PC-3 (cell line): Measurements from ENCODE around the gene SNCA. TPM values are rescaled to one million over a fixed set of nuclear protein-coding genes. Genes with fewer than 3 reads are reported as not detected.

Experiments
- ATAC-seq: fragments of 200-7000 bp; cut with Tn5 transposase; 2 replicates; pipeline ENCODE4 v1.9.1; 2020; ENCODE audit warnings: mild to moderate bottlenecking, moderate library complexity
- BruUV-seq: library from RNA; stranded (reverse); fragments of 400-500 nt; replicated peaks from 2 replicates; lab custom pipeline; 2021; lab: Mats Ljungman, UMichigan
- CTCF ChIA-PET: fragments of 300-600 bp; sonication (Branson Sonifier 250); formaldehyde crosslinking; loops from one replicate; lab custom pipeline; 2022; ENCODE audit warnings: antibody characterized with exemption; lab: Charles Lee
- POLR2A ChIA-PET: fragments of 300-600 bp; sonication (Branson Sonifier 250); formaldehyde crosslinking; loops from one replicate; lab custom pipeline; 2022; ENCODE audit warnings: antibody characterized with exemption; ENCODE audit not compliant: unreplicated experiment; lab: Charles Lee
- DNase-seq: peaks from one replicate; pipeline ENCODE4 v3.0.0-alpha.2; 2015
- H2AFZ ChIP-seq: fragments of 300-600 bp; sonication (generic); 2 replicates; pipeline ENCODE4 v1.6.0; 2016; ENCODE audit warnings: antibody characterized with exemption, low read length
- H3F3A ChIP-seq: fragments of 300-600 bp; sonication (generic); one replicate; pipeline ENCODE4 v1.6.0; 2017; ENCODE audit warnings: antibody characterized with exemption, low read length, control low read depth, mild to moderate bottlenecking; ENCODE audit not compliant: unreplicated experiment
- H3K27ac ChIP-seq: fragments of 300-600 bp; sonication (generic); 2 replicates; pipeline ENCODE4 v1.5.1; 2016; ENCODE audit warnings: mild to moderate bottlenecking, low read length
- H3K27me3 ChIP-seq: fragments of 300-600 bp; sonication (generic); 2 replicates; pipeline ENCODE4 v1.6.1; 2016; ENCODE audit warnings: low read length, mixed read lengths
- H3K36me3 ChIP-seq: fragments of 300-600 bp; sonication (generic); 2 replicates; pipeline ENCODE4 v1.6.1; 2016; ENCODE audit warnings: low read depth, mixed run types, low read length, mixed read lengths
- H3K4me1 ChIP-seq: fragments of 300-600 bp; sonication (generic); 2 replicates; pipeline ENCODE4 v1.5.1; 2016; ENCODE audit warnings: low read length; ENCODE audit not compliant: insufficient read depth
- H3K4me2 ChIP-seq: fragments of 300-600 bp; sonication (generic); 2 replicates; pipeline ENCODE4 v1.6.0; 2016; ENCODE audit warnings: low read length
- H3K4me3 ChIP-seq: fragments of 300-600 bp; sonication (generic); 2 replicates; pipeline ENCODE4 v1.5.1; 2016; ENCODE audit warnings: mild to moderate bottlenecking, low read length, mixed read lengths
- H3K79me2 ChIP-seq: fragments of 300-600 bp; sonication (generic); 2 replicates; pipeline ENCODE4 v1.6.1; 2017; ENCODE audit warnings: low read length, mixed read lengths
- H3K9ac ChIP-seq: fragments of 300-600 bp; sonication (generic); 2 replicates; pipeline ENCODE4 v1.6.0; 2016; ENCODE audit warnings: mild to moderate bottlenecking, low read length
- H3K9me2 ChIP-seq: fragments of 300-600 bp; sonication (generic); replicated peaks from 2 replicates; pipeline ENCODE4 v1.6.1; 2016; ENCODE audit warnings: mixed run types, low read length, mixed read lengths
- H3K9me3 ChIP-seq: fragments of 300-600 bp; sonication (generic); 2 replicates; pipeline ENCODE4 v1.6.1; 2016; ENCODE audit warnings: low read length, mixed read lengths
- H4K20me1 ChIP-seq: fragments of 300-600 bp; sonication (generic); 2 replicates; pipeline ENCODE4 v1.6.1; 2016; ENCODE audit warnings: low read length, mixed read lengths
- CTCF ChIP-seq: fragments of 300-600 bp; sonication (generic); conservative IDR thresholded peaks from 2 replicates; pipeline ENCODE4 v1.5.1; 2017; ENCODE audit warnings: antibody characterized with exemption, low read depth, mild to moderate bottlenecking, low read length
- EZH2 ChIP-seq: fragments of 300-600 bp; sonication (generic); IDR thresholded peaks from one replicate; pipeline ENCODE4 v1.6.1; 2017; ENCODE audit warnings: antibody characterized with exemption, mild to moderate bottlenecking, low read length; ENCODE audit not compliant: unreplicated experiment
- EZH2phosphoT487 ChIP-seq: fragments of 300-600 bp; sonication (generic); IDR thresholded peaks from 2 replicates; pipeline ENCODE4 v1.6.1; 2018; ENCODE audit warnings: mild to moderate bottlenecking, antibody characterized with exemption, low read length, borderline replicate concordance
- intact Hi-C: fragments of 100-400 bp; cut with micrococcal nuclease; formaldehyde crosslinking; loops from 2 replicates; pipeline ENCODE4 v1.9.0; 2023
- total RNA-seq: library from RNA; depleted of rRNA; stranded (reverse); fragments of >200 nt; gene quantifications from 2 replicates; pipeline ENCODE4 v1.2.3, GENCODE V29; 2014

The SNCA gene
- total RNA-seq, 1 experiment from 2014 or later, result 1.2 TPM

DNA sequence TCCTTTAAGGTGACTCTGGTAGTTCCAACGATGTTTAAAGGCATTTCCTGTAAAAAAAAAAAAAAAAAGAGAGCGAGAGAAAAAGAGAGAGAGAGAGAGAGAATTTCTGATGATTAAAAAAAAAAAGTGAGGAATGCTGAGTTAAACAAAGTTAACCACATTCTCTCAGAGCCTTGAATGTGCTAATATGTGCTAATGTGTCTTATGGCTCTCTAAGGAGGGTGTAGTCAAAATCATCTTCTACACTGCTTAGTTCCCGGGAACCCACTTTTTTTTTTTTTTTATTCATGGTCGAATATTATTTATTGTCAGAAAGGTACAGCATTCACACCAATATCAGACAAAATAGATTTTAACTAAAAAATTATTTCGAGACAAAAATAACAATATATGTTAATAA is 111.7 kb downstream of the SNCA start:
- H3K4me2 ChIP-seq, result no peak overlapping the region

GRCh38 chr4:89724716-89725115 is 112.2 kb downstream of the SNCA start:
- DNase-seq (peak; percentile 22), ATAC-seq (no peak)
- ChIA-PET POLR2A (no interaction called here), CTCF (no interaction called here)
- Histone ChIP-seq H3K9me3 (no peaks in the 10 kb centered on the region), H3K9ac (no peak overlapping the region), H4K20me1 (no peaks in the 10 kb centered on the region), H3K4me3 (no peak overlapping the region), H2AFZ (no peak overlapping the region), H3K79me2 (no peaks in the 10 kb centered on the region), H3K27ac (no peak overlapping the region), H3F3A (no peaks in the 10 kb centered on the region), H3K4me1 (no peaks in the 10 kb centered on the region), H3K4me2 (no peak overlapping the region), H3K27me3 (peaks cover 29% of the 10 kb centered on the region), H3K36me3 (no peaks in the 10 kb centered on the region), H3K9me2 (no peaks in the 10 kb centered on the region)
- TF ChIP-seq CTCF (no peak), EZH2phosphoT487 (no peak), EZH2 (no peak)
- no TSS peak for BruUV-seq
- intact Hi-C loops, result no loop called here

More for the DNA sequence above, 111.7 kb downstream of the SNCA start:
- Histone ChIP-seq H3K27me3 (peaks cover 29% of the 10 kb centered on the region), H3F3A (no peaks in the 10 kb centered on the region), H3K4me1 (no peaks in the 10 kb centered on the region), H3K79me2 (no peaks in the 10 kb centered on the region), H3K9me2 (no peaks in the 10 kb centered on the region), H3K9ac (no peak overlapping the region), H3K36me3 (no peaks in the 10 kb centered on the region), H4K20me1 (no peaks in the 10 kb centered on the region), H3K27ac (no peak overlapping the region), H2AFZ (no peak overlapping the region), H3K4me3 (no peak overlapping the region), H3K9me3 (no peaks in the 10 kb centered on the region)
- POLR2A ChIA-PET, result no interaction called here
- CTCF ChIA-PET, result no interaction called here
- TF ChIP-seq CTCF (no peak), EZH2 (no peak), EZH2phosphoT487 (no peak)
- ATAC-seq, result no peak
- intact Hi-C loops, result no loop called here
- no peak for DNase-seq
- no TSS peak for BruUV-seq

DNA sequence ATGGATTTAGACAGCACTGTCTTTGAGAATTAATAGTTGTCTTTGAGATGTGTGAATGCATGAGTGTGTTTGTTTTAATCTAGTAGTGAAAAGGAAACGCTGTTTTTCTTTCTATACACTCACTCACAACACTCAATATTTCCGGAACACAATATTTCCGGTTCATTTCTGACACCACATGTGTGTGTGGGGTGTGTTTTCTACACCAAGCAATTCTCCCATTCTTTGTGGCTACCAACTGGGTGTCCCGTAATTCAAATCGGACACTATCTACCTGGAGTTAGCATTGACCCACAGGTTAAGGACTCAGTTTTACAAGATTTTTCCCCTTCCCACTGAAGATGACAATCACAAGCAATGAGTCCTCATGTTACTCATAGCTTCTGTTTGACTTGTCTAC is 113.9 kb downstream of the SNCA start:
- BruUV-seq, result no TSS peak
- DNase-seq, result no peak
- H3K4me3 ChIP-seq, result no peak overlapping the region
- ChIA-PET POLR2A (no interaction called here), CTCF (no interaction called here)
- no peak overlapping the region for H3K4me2 ChIP-seq
- ATAC-seq, result no peak
- H3K36me3 ChIP-seq, result no peaks in the 10 kb centered on the region
- H3K79me2 ChIP-seq, result no peaks in the 10 kb centered on the region
- H3K9ac ChIP-seq, result no peak overlapping the region
- H3K9me3 ChIP-seq, result no peaks in the 10 kb centered on the region
- no peaks in the 10 kb centered on the region for H3K4me1 ChIP-seq
- H2AFZ ChIP-seq, result no peak overlapping the region
- H3K27ac ChIP-seq, result no peak overlapping the region
- H4K20me1 ChIP-seq, result no peaks in the 10 kb centered on the region
- intact Hi-C loops, result no loop called here
- TF ChIP-seq EZH2 (no peak), EZH2phosphoT487 (no peak), CTCF (no peak)
- no peaks in the 10 kb centered on the region for H3F3A ChIP-seq
- H3K27me3 ChIP-seq, result peaks cover 25% of the 10 kb centered on the region
- H3K9me2 ChIP-seq, result no peaks in the 10 kb centered on the region
